Measurements from ENCODE around the gene DPP6.

DNA sequence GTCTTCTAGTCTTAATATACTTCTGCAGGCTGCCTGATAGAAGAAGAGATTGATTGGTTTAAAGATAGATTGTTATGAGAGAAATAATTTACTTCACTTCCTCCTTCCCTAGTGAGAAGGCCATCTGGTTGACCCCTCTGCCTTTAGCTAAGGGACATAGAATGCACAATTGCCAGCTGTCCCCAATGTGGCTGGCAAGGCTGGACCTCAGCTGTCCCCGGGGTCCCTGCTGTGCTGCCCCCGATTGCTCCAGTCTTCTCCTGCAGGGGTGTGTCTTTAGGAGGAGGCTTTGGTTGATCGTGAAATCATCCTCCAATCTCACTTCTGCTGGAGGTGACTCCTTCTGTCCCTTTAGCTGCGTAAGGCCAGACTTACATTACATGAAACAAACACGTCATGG, 388.5 kb downstream of the DPP6 start:
- TF ChIP-seq, protein P1, sequence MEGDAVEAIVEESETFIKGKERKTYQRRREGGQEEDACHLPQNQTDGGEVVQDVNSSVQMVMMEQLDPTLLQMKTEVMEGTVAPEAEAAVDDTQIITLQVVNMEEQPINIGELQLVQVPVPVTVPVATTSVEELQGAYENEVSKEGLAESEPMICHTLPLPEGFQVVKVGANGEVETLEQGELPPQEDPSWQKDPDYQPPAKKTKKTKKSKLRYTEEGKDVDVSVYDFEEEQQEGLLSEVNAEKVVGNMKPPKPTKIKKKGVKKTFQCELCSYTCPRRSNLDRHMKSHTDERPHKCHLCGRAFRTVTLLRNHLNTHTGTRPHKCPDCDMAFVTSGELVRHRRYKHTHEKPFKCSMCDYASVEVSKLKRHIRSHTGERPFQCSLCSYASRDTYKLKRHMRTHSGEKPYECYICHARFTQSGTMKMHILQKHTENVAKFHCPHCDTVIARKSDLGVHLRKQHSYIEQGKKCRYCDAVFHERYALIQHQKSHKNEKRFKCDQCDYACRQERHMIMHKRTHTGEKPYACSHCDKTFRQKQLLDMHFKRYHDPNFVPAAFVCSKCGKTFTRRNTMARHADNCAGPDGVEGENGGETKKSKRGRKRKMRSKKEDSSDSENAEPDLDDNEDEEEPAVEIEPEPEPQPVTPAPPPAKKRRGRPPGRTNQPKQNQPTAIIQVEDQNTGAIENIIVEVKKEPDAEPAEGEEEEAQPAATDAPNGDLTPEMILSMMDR (conservative IDR thresholded peaks at IDR 0.05; ENCODE audit: low read length): no peak
- TF ChIP-seq EZH2phosphoT487 (IDR thresholded peaks at IDR 0.05; ENCODE audit: borderline replicate concordance, low read depth, low read length): no peak
